BLaER1 treated with 17β-estradiol and CSF1 and Interleukin-3, amounts not matched to agents 10 nM and 100 nM (cell line): ENCODE measurements around the gene XPO6.
"Not testable (repeated sequence)": the region's sequence is repeated elsewhere in the genome, so short reads cannot be mapped to it uniquely, and the experiment has no call there.

Experiments
- H3K27ac ChIP-seq, 11 experiments: shearing (Covaris generic); formaldehyde crosslinking; 2 replicates each; pipeline ENCODE4 v1.8.1; 2022
- H3K27me3 ChIP-seq, 11 experiments: shearing (Covaris generic); formaldehyde crosslinking; 2 replicates each; pipeline ENCODE4 v1.8.1; 2022
- H3K36me3 ChIP-seq, 11 experiments: shearing (Covaris generic); formaldehyde crosslinking; 2 replicates each; pipeline ENCODE4 v1.8.1; 2022
- H3K4me1 ChIP-seq, 10 experiments: shearing (Covaris generic); formaldehyde crosslinking; 2 replicates each; pipeline ENCODE4 v1.8.1; 2022
- H3K4me2 ChIP-seq, 11 experiments: shearing (Covaris generic); formaldehyde crosslinking; 2 replicates each; pipeline ENCODE4 v1.8.1; 2022
- H3K4me3 ChIP-seq, 10 experiments: shearing (Covaris generic); formaldehyde crosslinking; 2 replicates each; pipeline ENCODE4 v1.8.1; 2022
- H3K9ac ChIP-seq, 11 experiments: shearing (Covaris generic); formaldehyde crosslinking; 2 replicates each; pipeline ENCODE4 v1.8.1; 2022
- H3K9me3 ChIP-seq, 11 experiments: shearing (Covaris generic); formaldehyde crosslinking; replicated peaks in 1 of 11; 2 replicates each; pipeline ENCODE4 v1.8.1; 2022
- H4K20me1 ChIP-seq, 11 experiments: shearing (Covaris generic); formaldehyde crosslinking; 2 replicates each; pipeline ENCODE4 v1.8.1; 2022
- Cebpa-rat ChIP-seq, 11 experiments: shearing (Covaris generic); IDR thresholded peaks; 2 replicates each; pipeline ENCODE4 v1.8.1; 2022

XPO6 gene

DNA sequence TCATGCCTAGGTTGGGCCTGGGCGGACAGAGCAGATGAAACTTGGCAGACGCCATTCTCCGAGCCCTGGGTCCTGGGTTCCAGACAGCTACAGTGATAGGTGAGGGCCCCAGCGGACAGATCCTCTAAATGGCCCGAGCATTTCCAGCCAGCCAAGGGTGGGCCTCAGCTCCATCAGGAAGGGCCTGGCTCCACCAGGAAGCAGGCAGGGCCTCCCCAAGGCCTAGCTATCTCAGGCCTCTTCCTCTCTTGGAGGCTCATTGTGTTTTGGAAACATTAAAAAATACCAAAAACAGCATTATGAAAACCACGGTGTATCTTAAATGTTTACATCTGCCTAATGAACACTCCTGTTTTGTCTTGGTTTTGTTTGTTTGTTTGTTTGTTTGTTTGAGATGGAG is 42.4 kb upstream of the XPO6 start:
- Histone ChIP-seq H3K36me3 (no peaks in the 10 kb centered on the region), H3K9me3 (0 out of 22 replicates have a peak, but pooled peaks cover 0 to 4% (median 0%) of the 10 kb centered on the region in 11 experiments), H3K4me1 (peaks cover 10 to 12% (median 11%) of the 10 kb centered on the region in 10 experiments; a peak in 19 of 20 replicates), H3K27me3 (no peaks in the 10 kb centered on the region), H3K27ac (no peak overlapping the region), H3K4me3 (no peak overlapping the region), H4K20me1 (no peaks in the 10 kb centered on the region), H3K4me2 (no peak overlapping the region), H3K9ac (no peak overlapping the region)
- no peak for TF ChIP-seq Cebpa-rat (IDR thresholded peaks at IDR 0.05)

DNA sequence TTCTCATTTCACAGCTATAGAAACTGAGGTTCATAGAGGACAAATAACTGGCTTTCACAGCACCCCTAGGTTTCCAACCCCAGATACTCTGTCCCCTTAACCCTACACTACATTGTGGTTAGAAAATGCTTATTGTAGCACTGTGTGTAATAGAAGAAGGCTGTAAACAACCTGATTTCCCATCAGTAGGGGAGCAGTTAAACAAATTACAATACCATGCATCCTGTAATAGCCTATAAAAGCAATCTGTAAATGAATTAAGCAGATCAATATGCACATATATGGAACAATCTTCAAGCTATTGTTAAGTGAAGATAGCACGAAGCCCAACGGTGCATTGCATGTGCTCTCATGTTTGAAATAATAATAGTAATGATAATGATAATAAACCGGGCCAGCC is 39.2 kb upstream of the XPO6 start:
- Histone ChIP-seq H3K36me3 (no peaks in the 10 kb centered on the region), H3K4me2 (no peak overlapping the region), H3K4me3 (no peak overlapping the region), H3K4me1 (no peaks in the 10 kb centered on the region), H4K20me1 (no peaks in the 10 kb centered on the region), H3K9me3 (0 out of 22 replicates have a peak, but pooled peaks cover 0 to 4% (median 0%) of the 10 kb centered on the region in 11 experiments), H3K27ac (no peak overlapping the region), H3K9ac (no peak overlapping the region), H3K27me3 (no peaks in the 10 kb centered on the region)
- no peak for TF ChIP-seq Cebpa-rat (IDR thresholded peaks at IDR 0.05)

DNA sequence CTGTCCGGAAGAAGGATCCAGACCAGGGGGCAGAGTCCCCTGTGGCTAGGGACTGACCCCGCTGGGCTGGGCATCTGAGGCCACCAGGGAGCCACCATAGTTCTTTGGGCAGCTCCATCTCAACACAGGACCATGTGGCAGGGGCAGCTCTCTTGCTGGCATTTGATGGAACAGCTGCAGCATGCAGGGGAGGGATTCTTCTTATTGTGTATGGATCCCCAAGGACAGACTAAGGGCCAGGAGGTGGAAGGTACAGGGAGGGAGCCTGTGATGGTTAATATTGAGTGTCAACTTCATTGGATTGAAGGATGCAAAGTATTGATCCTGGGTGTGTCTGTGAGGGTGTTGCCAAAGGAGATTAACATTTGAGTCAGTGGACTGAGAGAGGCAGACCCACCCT is 37.7 kb upstream of the XPO6 start:
- not testable (repeated sequence) for H3K36me3 ChIP-seq, H3K4me1 ChIP-seq, H3K4me3 ChIP-seq, H3K27ac ChIP-seq, H3K9ac ChIP-seq, H4K20me1 ChIP-seq, H3K9me3 ChIP-seq, H3K27me3 ChIP-seq, H3K4me2 ChIP-seq

DNA sequence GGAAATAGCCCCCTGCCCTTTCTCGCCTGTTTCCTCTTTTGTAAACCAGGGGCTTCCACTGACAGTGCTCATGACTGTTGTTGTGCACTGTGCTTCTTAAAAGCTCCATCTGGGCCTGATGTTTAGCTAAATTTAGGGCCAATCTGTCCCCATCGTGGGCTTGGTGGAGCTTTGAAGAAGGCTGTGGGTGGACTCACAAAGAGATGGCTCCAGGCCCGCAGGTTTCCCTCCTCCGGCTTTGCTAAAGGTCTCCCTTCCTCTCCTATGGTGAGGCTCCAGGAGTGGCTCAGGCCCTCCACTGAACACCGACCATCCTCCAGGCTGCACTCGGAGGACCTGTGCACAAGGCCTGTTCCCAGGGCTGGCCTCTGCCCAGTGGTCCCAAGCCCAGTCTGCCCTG is 30.2 kb upstream of the XPO6 start:
- TF ChIP-seq Cebpa-rat (IDR thresholded peaks at IDR 0.05), result no peak

DNA sequence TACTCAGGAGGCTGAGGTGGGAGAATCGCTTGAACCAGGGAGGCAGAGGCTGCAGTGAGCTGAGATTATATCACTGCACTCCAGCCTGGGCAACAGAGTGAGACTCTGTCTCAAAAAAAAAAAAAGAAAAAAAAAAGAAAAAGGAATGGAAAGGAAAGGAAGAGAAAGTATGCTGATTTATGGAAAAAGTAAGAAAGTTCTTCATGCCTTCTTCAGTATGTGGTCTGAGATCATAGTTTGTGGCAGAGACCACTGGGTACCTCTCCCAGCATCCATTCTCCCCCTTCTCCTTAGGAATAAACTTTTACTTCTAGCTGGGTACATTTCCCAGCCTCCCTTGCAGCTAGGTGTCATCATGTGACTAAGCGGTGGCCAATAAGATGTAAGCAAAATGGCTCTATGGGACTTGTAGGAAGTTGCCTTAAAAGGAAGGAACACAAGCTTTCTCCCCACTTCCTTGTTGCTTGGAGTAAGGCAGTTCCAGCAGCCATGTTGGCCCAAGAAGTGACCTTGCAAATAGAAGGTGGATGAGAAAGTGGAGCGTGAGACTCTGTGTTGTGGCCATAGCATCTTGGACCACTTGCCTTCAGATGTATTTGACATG is 26.1 kb upstream of the XPO6 start:
- Histone ChIP-seq H3K27ac (no peak overlapping the region), H4K20me1 (no peaks in the 10 kb centered on the region), H3K27me3 (no peaks in the 10 kb centered on the region), H3K4me1 (no peaks in the 10 kb centered on the region), H3K9ac (no peak overlapping the region), H3K36me3 (peaks cover 0 to 4% (median 0%) of the 10 kb centered on the region in 11 experiments; a peak in 1 of 22 replicates), H3K4me3 (no peak overlapping the region), H3K4me2 (no peak overlapping the region), H3K9me3 (peaks cover 18 to 33% (median 22%) of the 10 kb centered on the region in 11 experiments)
- no peak for TF ChIP-seq Cebpa-rat (IDR thresholded peaks at IDR 0.05)

More for the DNA sequence above, 30.2 kb upstream of the XPO6 start:
- peaks cover 13 to 20% (median 17%) of the 10 kb centered on the region in 11 experiments for H3K9me3 ChIP-seq
- H3K4me3 ChIP-seq, result no peak overlapping the region
- H3K4me1 ChIP-seq, result no peaks in the 10 kb centered on the region
- no peaks in the 10 kb centered on the region for H4K20me1 ChIP-seq
- H3K9ac ChIP-seq, result no peak overlapping the region
- H3K4me2 ChIP-seq, result no peak overlapping the region
- H3K27me3 ChIP-seq, result no peaks in the 10 kb centered on the region
- H3K27ac ChIP-seq, result no peak overlapping the region
- peaks cover 0 to 4% (median 0%) of the 10 kb centered on the region in 11 experiments; a peak in 1 of 22 replicates for H3K36me3 ChIP-seq

DNA sequence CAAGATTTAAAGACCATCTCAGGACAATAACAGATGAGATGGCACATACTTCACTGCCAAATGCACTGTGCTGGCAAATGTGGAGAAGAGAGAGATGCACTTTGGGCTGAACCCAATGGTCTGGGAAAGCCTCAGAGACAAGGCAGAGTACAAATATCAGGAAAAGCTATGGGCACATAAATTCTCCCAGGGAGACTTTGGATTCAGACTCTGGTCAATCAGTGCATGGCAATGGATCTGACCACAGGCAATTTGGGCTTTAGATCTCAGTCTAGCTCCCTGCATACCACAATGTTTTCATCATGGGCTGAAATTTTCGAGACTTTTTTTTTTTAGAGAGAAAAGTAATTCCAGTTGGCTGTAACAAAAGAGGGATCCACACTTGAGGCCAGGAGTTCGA is 20.0 kb upstream of the XPO6 start:
- H3K9ac ChIP-seq, result no peak overlapping the region
- no peak overlapping the region for H3K27ac ChIP-seq
- no peaks in the 10 kb centered on the region for H3K36me3 ChIP-seq
- H3K4me3 ChIP-seq, result no peak overlapping the region
- no peaks in the 10 kb centered on the region for H4K20me1 ChIP-seq
- H3K4me1 ChIP-seq, result no peaks in the 10 kb centered on the region
- no peaks in the 10 kb centered on the region for H3K27me3 ChIP-seq
- TF ChIP-seq Cebpa-rat (IDR thresholded peaks at IDR 0.05), result no peak
- H3K4me2 ChIP-seq, result no peak overlapping the region
- H3K9me3 ChIP-seq, result peaks cover 2 to 13% (median 4%) of the 10 kb centered on the region in 11 experiments; a peak in 14 of 22 replicates

DNA sequence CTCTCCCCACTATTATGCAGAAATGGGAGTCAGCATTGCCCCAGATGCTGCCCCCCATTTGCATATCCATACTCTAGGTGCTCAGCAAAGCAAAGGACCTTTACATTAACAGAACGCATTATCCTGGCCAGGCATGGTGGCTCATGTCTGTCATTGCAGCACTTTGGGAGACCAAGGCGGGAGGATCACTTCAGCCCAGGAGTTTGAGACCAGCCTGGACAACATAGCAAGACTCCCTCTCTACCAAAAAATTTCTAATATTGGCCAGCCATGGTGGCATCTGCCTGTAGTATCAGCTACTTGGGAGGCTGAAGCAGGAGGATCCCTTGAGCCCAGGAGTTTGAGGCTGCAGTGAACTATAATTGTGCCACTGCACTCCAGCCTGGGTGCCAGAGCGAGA is 12.1 kb upstream of the XPO6 start:
- not testable (repeated sequence) for H3K27me3 ChIP-seq, H3K4me3 ChIP-seq, H3K4me1 ChIP-seq, H4K20me1 ChIP-seq, H3K27ac ChIP-seq, H3K36me3 ChIP-seq, H3K4me2 ChIP-seq, H3K9me3 ChIP-seq, H3K9ac ChIP-seq

DNA sequence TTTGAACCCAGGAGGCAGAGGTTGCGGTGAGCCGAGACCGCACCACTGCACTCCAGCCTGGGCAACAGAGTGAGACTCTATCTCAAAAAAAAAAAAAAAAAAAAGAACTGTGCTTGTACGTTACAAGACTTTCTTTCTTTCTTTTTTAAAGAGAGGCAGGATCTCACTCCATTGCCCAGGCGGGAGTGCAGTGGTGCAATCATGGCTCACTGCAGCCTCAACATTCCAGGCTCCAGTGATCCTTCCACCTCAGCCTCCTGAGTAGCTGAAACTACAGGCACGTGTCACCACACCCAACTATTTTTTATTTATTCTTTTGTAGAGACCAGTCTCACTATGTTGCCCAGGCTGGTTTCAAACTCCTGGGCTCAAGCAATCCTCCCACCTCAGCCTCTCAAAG is 8.0 kb upstream of the XPO6 start:
- not testable (repeated sequence) for H3K4me3 ChIP-seq, H3K4me1 ChIP-seq, H3K9me3 ChIP-seq, H3K9ac ChIP-seq, H3K27ac ChIP-seq, H3K27me3 ChIP-seq, H3K36me3 ChIP-seq, H4K20me1 ChIP-seq, H3K4me2 ChIP-seq

DNA sequence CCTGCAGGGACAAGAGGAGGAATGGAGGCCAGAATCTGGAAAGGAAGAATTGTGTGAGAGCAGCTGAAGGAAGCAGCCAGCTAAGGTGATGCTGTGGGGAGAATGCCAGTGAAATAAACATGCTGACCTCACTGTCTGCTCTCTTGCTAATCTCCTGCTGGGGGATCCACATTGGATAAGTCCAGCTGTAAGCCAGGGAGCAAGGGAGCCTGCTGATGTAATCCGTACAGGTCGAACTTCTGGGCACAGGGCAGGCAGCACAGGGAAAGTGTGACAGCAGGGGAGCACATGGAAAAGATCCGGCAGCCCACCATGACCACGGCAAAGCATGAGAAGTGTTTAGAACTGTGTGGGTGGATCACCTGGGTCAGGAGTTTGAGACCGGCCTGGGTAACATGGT is 7.5 kb upstream of the XPO6 start:
- Histone ChIP-seq H3K9me3 (no peaks in the 10 kb centered on the region), H3K27me3 (no peaks in the 10 kb centered on the region), H3K4me1 (no peaks in the 10 kb centered on the region), H3K4me3 (no peak overlapping the region), H3K4me2 (no peak overlapping the region), H4K20me1 (no peaks in the 10 kb centered on the region), H3K27ac (no peak overlapping the region), H3K9ac (no peak overlapping the region), H3K36me3 (no peaks in the 10 kb centered on the region)
- no peak for TF ChIP-seq Cebpa-rat (IDR thresholded peaks at IDR 0.05)

DNA sequence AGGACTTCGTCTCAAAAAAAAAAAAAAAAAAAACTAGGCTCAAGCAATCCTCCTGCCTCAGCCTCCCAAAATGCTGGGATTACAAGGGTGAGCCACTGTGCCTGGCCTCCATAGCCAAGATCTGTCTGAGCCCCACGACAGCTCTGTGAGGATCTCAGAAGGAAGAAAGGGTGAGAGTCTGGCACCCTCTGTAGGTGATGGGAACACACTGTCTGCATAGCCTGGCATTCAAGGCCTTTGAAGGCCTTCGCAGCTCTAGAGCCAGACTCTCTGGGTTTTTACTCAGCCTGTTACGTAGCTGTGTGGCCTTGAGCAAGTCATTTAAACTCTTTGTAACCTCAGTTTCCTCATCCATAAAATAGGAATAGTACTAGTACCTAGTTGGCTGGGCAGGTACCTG is 6.3 kb upstream of the XPO6 start:
- H3K27me3 ChIP-seq, result no peaks in the 10 kb centered on the region
- no peaks in the 10 kb centered on the region for H3K36me3 ChIP-seq
- no peaks in the 10 kb centered on the region for H4K20me1 ChIP-seq
- no peak for TF ChIP-seq Cebpa-rat (IDR thresholded peaks at IDR 0.05)
- H3K4me2 ChIP-seq, result no peak overlapping the region
- H3K9ac ChIP-seq, result no peak overlapping the region
- H3K4me3 ChIP-seq, result no peak overlapping the region
- H3K9me3 ChIP-seq, result no peaks in the 10 kb centered on the region
- H3K27ac ChIP-seq, result no peak overlapping the region
- peaks cover 0 to under 1% (median 0%) of the 10 kb centered on the region in 10 experiments; a peak in 1 of 20 replicates for H3K4me1 ChIP-seq
